ENCODE measurements around the gene ARHGAP32. TPM values are rescaled to one million over a fixed set of nuclear protein-coding genes. Genes with fewer than 3 reads are reported as not detected.

Gene ARHGAP32
- total RNA-seq, 1 donor from 2014 or later, result 50.8 TPM

GRCh38 chr11:128941573-128942271 is 250.4 kb downstream of the ARHGAP32 start:
- DNase-seq (ENCODE audit: low read depth), result peak; percentile 86
- no peak overlapping the region for H3K4me3 ChIP-seq (ENCODE audit: low read depth, low read length)
- no peak for FAIRE-seq
- TF ChIP-seq, protein P1, sequence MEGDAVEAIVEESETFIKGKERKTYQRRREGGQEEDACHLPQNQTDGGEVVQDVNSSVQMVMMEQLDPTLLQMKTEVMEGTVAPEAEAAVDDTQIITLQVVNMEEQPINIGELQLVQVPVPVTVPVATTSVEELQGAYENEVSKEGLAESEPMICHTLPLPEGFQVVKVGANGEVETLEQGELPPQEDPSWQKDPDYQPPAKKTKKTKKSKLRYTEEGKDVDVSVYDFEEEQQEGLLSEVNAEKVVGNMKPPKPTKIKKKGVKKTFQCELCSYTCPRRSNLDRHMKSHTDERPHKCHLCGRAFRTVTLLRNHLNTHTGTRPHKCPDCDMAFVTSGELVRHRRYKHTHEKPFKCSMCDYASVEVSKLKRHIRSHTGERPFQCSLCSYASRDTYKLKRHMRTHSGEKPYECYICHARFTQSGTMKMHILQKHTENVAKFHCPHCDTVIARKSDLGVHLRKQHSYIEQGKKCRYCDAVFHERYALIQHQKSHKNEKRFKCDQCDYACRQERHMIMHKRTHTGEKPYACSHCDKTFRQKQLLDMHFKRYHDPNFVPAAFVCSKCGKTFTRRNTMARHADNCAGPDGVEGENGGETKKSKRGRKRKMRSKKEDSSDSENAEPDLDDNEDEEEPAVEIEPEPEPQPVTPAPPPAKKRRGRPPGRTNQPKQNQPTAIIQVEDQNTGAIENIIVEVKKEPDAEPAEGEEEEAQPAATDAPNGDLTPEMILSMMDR (IDR thresholded peaks at IDR 0.05; ENCODE audit: insufficient read depth, low read length, severe bottlenecking), result no peak
- H3K27me3 ChIP-seq (ENCODE audit: control insufficient read depth, insufficient read depth, low read length), result no peaks in the 10 kb centered on the region
- H3K36me3 ChIP-seq (ENCODE audit: control insufficient read depth, insufficient read depth, low read length), result no peaks in the 10 kb centered on the region

GRCh38 chr11:128941110-128941509 is 251.0 kb downstream of the ARHGAP32 start:
- Histone ChIP-seq H3K27me3 (ENCODE audit: control insufficient read depth, insufficient read depth, low read length) (no peaks in the 10 kb centered on the region), H3K4me3 (ENCODE audit: low read depth, low read length) (no peak overlapping the region), H3K36me3 (ENCODE audit: control insufficient read depth, insufficient read depth, low read length) (no peaks in the 10 kb centered on the region)
- DNase-seq (ENCODE audit: low read depth) (no peak), FAIRE-seq (no peak)
- TF ChIP-seq, protein P1 (IDR thresholded peaks at IDR 0.05; ENCODE audit: insufficient read depth, low read length, severe bottlenecking), result no peak

DNA sequence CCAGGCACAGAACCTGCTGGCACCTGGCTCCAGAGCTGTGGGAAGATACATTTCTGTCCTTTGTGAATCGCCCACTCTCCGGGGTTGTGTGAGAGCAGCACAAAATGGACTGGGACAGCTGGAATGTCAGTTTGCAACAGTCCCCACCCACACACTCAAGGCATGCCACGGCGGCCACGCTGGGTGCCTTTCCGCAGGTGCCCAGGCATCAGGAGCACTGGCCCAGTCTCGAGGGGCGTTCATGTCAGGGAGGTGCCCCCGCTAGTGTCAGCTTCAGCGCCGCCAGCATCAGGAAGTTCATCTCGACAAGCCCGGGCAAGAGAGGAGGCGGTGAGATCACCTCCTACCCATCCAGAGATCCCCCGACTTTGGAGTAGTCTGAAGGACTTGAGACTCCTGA is 251.5 kb downstream of the ARHGAP32 start:
- DNase-seq (ENCODE audit: low read depth), result peak; percentile 88
- H3K4me3 ChIP-seq (ENCODE audit: low read depth, low read length), result no peak overlapping the region
- TF ChIP-seq, protein P1 (IDR thresholded peaks at IDR 0.05; ENCODE audit: insufficient read depth, low read length, severe bottlenecking), result no peak
- H3K36me3 ChIP-seq (ENCODE audit: control insufficient read depth, insufficient read depth, low read length), result no peaks in the 10 kb centered on the region
- H3K27me3 ChIP-seq (ENCODE audit: control insufficient read depth, insufficient read depth, low read length), result no peaks in the 10 kb centered on the region
- no peak for FAIRE-seq

DNA sequence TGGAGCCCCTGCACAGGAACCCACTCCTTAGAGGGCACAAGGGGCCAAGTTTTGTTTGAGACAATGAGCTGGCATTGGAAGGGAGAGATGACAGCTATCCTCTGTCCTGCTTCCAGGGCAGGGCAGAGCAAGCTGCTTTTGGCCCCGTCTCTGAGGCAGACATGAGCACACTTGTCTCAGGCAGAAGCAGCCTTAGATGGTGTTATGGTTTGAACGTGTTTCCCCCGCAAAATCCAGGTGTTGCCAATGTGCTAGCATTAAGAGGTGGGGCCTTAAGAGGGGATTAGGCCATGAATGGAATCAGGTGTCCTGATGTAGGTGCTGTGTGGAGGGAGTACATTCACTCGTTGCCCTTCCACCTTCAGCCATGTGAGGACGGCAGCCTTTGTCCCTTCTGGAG is 252.0 kb downstream of the ARHGAP32 start:
- H3K27me3 ChIP-seq (ENCODE audit: control insufficient read depth, insufficient read depth, low read length), result no peaks in the 10 kb centered on the region
- H3K4me3 ChIP-seq (ENCODE audit: low read depth, low read length), result no peak overlapping the region
- no peaks in the 10 kb centered on the region for H3K36me3 ChIP-seq (ENCODE audit: control insufficient read depth, insufficient read depth, low read length)
- TF ChIP-seq, protein P1 (IDR thresholded peaks at IDR 0.05; ENCODE audit: insufficient read depth, low read length, severe bottlenecking), result no peak
- peak; percentile 92 for DNase-seq (ENCODE audit: low read depth)
- FAIRE-seq, result peak; percentile 94

GRCh38 chr11:128939591-128939990 is 252.5 kb downstream of the ARHGAP32 start:
- peak; percentile 54 for DNase-seq (ENCODE audit: low read depth)
- no peak for FAIRE-seq
- H3K27me3 ChIP-seq (ENCODE audit: control insufficient read depth, insufficient read depth, low read length), result no peaks in the 10 kb centered on the region
- H3K4me3 ChIP-seq (ENCODE audit: low read depth, low read length), result no peak overlapping the region
- TF ChIP-seq, protein P1 (IDR thresholded peaks at IDR 0.05; ENCODE audit: insufficient read depth, low read length, severe bottlenecking), result no peak
- H3K36me3 ChIP-seq (ENCODE audit: control insufficient read depth, insufficient read depth, low read length), result no peaks in the 10 kb centered on the region
